ENCODE results near the gene FNIP1.
"Not testable (repeated sequence)": the region's sequence is repeated elsewhere in the genome, so short reads cannot be mapped to it uniquely, and the experiment has no call there.

The FNIP1 gene

GRCh38 chr5:131796793-131797693 is at the start of gene FNIP1:
Gene FNIP1 (minus strand): TSS chr5:131797017. CDS start chr5:131796921, 96 bp downstream.
- Histone ChIP-seq H3K27me3 (ENCODE audit: insufficient read depth, low read length, poor library complexity, severe bottlenecking) (no peaks in the 10 kb centered on the region), H4K20me1 (ENCODE audit: insufficient read depth, low read length, poor library complexity, severe bottlenecking) (peaks cover 25% of the 10 kb centered on the region), H3K36me3 (ENCODE audit: insufficient read depth, low read length) (no peaks in the 10 kb centered on the region), H3K9ac (ENCODE audit: low read depth, low read length, poor library complexity, severe bottlenecking) (peak within 1 kb of the TSS; percentile 94), H3K9me2 (replicated peaks; ENCODE audit: low read depth, low read length) (no peaks in the 10 kb centered on the region), H3F3A (ENCODE audit: low read depth) (no peaks in the 10 kb centered on the region), H3K4me3 (ENCODE audit: low read length, poor library complexity, severe bottlenecking) (peak within 1 kb of the TSS; percentile 77), H3K79me2 (ENCODE audit: insufficient read depth, low read length) (peaks cover 46% of the 10 kb centered on the region), H2AFZ (ENCODE audit: low read length) (peak within 1 kb of the TSS; percentile 72), H3K4me1 (ENCODE audit: insufficient read depth, low read length, poor library complexity, severe bottlenecking) (peaks cover 18% of the 10 kb centered on the region), H3K4me2 (ENCODE audit: low read depth, low read length, poor library complexity, severe bottlenecking) (peak within 1 kb of the TSS; percentile 95), H3K9me3 (ENCODE audit: insufficient read depth, low read depth, low read length) (no peaks in the 10 kb centered on the region)
- TF ChIP-seq EZH2phosphoT487 (IDR thresholded peaks at IDR 0.05; ENCODE audit: borderline replicate concordance) = no peak
- TF ChIP-seq, protein P1, sequence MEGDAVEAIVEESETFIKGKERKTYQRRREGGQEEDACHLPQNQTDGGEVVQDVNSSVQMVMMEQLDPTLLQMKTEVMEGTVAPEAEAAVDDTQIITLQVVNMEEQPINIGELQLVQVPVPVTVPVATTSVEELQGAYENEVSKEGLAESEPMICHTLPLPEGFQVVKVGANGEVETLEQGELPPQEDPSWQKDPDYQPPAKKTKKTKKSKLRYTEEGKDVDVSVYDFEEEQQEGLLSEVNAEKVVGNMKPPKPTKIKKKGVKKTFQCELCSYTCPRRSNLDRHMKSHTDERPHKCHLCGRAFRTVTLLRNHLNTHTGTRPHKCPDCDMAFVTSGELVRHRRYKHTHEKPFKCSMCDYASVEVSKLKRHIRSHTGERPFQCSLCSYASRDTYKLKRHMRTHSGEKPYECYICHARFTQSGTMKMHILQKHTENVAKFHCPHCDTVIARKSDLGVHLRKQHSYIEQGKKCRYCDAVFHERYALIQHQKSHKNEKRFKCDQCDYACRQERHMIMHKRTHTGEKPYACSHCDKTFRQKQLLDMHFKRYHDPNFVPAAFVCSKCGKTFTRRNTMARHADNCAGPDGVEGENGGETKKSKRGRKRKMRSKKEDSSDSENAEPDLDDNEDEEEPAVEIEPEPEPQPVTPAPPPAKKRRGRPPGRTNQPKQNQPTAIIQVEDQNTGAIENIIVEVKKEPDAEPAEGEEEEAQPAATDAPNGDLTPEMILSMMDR (conservative IDR thresholded peaks at IDR 0.05; ENCODE audit: low read length) = 0 out of 2 replicates have a peak, but pooled peaks have one; percentile 14

DNA sequence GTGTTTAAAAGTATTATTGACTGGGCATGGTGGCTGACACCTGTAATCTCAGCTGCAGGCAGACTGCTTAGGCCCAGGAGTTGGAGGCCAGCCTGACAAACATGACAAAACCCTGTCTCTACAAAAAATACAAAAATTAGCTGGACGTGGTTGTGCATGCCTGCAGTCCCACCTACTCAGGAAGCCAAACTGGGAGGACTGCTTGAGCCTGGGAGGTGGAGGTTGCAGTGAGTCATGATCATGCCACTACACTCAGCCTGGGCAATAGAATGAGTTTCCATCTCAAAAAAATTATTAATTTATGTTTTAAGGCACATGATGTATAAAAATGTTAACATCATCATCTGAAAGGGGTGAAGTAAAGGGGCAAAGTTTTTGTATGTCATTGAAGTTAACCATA is 49.7 kb upstream of the FNIP1 start:
- no peaks in the 10 kb centered on the region for H4K20me1 ChIP-seq (ENCODE audit: insufficient read depth, low read length, poor library complexity, severe bottlenecking)
- no peak for TF ChIP-seq EZH2phosphoT487 (IDR thresholded peaks at IDR 0.05; ENCODE audit: borderline replicate concordance)
- TF ChIP-seq, protein P1 (conservative IDR thresholded peaks at IDR 0.05; ENCODE audit: low read length) = no peak
- no peaks in the 10 kb centered on the region for H3K36me3 ChIP-seq (ENCODE audit: insufficient read depth, low read length)
- H2AFZ ChIP-seq (ENCODE audit: low read length) = no peak overlapping the region
- no peak overlapping the region for H3K4me2 ChIP-seq (ENCODE audit: low read depth, low read length, poor library complexity, severe bottlenecking)
- H3K9me3 ChIP-seq (ENCODE audit: insufficient read depth, low read depth, low read length) = peaks cover 5% of the 10 kb centered on the region; the same call in 1 of the 2 replicates
- H3F3A ChIP-seq (ENCODE audit: low read depth) = no peaks in the 10 kb centered on the region
- no peaks in the 10 kb centered on the region for H3K4me1 ChIP-seq (ENCODE audit: insufficient read depth, low read length, poor library complexity, severe bottlenecking)
- H3K79me2 ChIP-seq (ENCODE audit: insufficient read depth, low read length) = no peaks in the 10 kb centered on the region
- H3K4me3 ChIP-seq (ENCODE audit: low read length, poor library complexity, severe bottlenecking) = no peak overlapping the region
- no peaks in the 10 kb centered on the region for H3K9me2 ChIP-seq (replicated peaks; ENCODE audit: low read depth, low read length)
- no peaks in the 10 kb centered on the region for H3K27me3 ChIP-seq (ENCODE audit: insufficient read depth, low read length, poor library complexity, severe bottlenecking)
- H3K9ac ChIP-seq (ENCODE audit: low read depth, low read length, poor library complexity, severe bottlenecking) = no peak overlapping the region

- Histone ChIP-seq H3K9me3 (ENCODE audit: insufficient read depth, low read depth, low read length) (peaks cover 5% of the 10 kb centered on the region; the same call in 1 of the 2 replicates), H3K9ac (ENCODE audit: low read depth, low read length, poor library complexity, severe bottlenecking) (no peak overlapping the region)
Measured at GRCh38 chr5:131845828-131846227, 49.0 kb upstream of the FNIP1 start.

DNA sequence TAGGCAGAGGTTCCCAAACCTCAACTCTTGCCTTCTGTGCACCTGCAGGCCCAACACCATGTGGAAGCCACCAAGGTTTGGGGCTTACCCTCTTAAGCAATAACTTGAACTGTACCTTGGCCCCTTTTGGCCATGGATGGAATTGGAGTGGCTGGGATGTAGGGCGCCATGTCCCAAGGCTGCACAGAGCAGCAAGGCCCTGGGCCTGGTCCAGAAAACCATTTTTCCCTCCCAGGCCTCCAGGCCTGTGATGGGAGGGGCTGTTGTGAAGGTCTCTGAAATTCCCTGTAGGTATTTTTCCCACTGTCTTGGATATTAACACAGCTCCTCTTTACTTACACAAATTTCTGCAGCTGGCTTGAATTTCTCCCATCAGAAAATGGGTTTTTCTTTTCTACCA is 46.2 kb upstream of the FNIP1 start:
- H2AFZ ChIP-seq (ENCODE audit: low read length); H3K36me3 ChIP-seq (ENCODE audit: insufficient read depth, low read length); H3K9me2 ChIP-seq (replicated peaks; ENCODE audit: low read depth, low read length); H3K4me2 ChIP-seq (ENCODE audit: low read depth, low read length, poor library complexity, severe bottlenecking); H4K20me1 ChIP-seq (ENCODE audit: insufficient read depth, low read length, poor library complexity, severe bottlenecking); H3K9ac ChIP-seq (ENCODE audit: low read depth, low read length, poor library complexity, severe bottlenecking); H3K79me2 ChIP-seq (ENCODE audit: insufficient read depth, low read length); H3K4me1 ChIP-seq (ENCODE audit: insufficient read depth, low read length, poor library complexity, severe bottlenecking); H3F3A ChIP-seq (ENCODE audit: low read depth); H3K27me3 ChIP-seq (ENCODE audit: insufficient read depth, low read length, poor library complexity, severe bottlenecking); H3K9me3 ChIP-seq (ENCODE audit: insufficient read depth, low read depth, low read length); H3K4me3 ChIP-seq (ENCODE audit: low read length, poor library complexity, severe bottlenecking): not testable (repeated sequence)

More at GRCh38 chr5:131845828-131846227, 49.0 kb upstream of the FNIP1 start:
- Histone ChIP-seq H3K36me3 (ENCODE audit: insufficient read depth, low read length) (no peaks in the 10 kb centered on the region), H3K4me3 (ENCODE audit: low read length, poor library complexity, severe bottlenecking) (no peak overlapping the region), H3K79me2 (ENCODE audit: insufficient read depth, low read length) (no peaks in the 10 kb centered on the region), H3K9me2 (replicated peaks; ENCODE audit: low read depth, low read length) (no peaks in the 10 kb centered on the region), H3K27me3 (ENCODE audit: insufficient read depth, low read length, poor library complexity, severe bottlenecking) (no peaks in the 10 kb centered on the region), H4K20me1 (ENCODE audit: insufficient read depth, low read length, poor library complexity, severe bottlenecking) (no peaks in the 10 kb centered on the region), H3K4me2 (ENCODE audit: low read depth, low read length, poor library complexity, severe bottlenecking) (no peak overlapping the region), H3K4me1 (ENCODE audit: insufficient read depth, low read length, poor library complexity, severe bottlenecking) (no peaks in the 10 kb centered on the region), H3F3A (ENCODE audit: low read depth) (no peaks in the 10 kb centered on the region), H2AFZ (ENCODE audit: low read length) (no peak overlapping the region)
- TF ChIP-seq, protein P1 (conservative IDR thresholded peaks at IDR 0.05; ENCODE audit: low read length) = no peak
- TF ChIP-seq EZH2phosphoT487 (IDR thresholded peaks at IDR 0.05; ENCODE audit: borderline replicate concordance) = no peak

GRCh38 chr5:131832702-131833101 is 35.9 kb upstream of the FNIP1 start:
- H3K4me1 ChIP-seq (ENCODE audit: insufficient read depth, low read length, poor library complexity, severe bottlenecking); H3K79me2 ChIP-seq (ENCODE audit: insufficient read depth, low read length); H3K36me3 ChIP-seq (ENCODE audit: insufficient read depth, low read length); H3K27me3 ChIP-seq (ENCODE audit: insufficient read depth, low read length, poor library complexity, severe bottlenecking); H4K20me1 ChIP-seq (ENCODE audit: insufficient read depth, low read length, poor library complexity, severe bottlenecking); H3K9me2 ChIP-seq (replicated peaks; ENCODE audit: low read depth, low read length); H3K4me3 ChIP-seq (ENCODE audit: low read length, poor library complexity, severe bottlenecking); H3F3A ChIP-seq (ENCODE audit: low read depth); H3K9ac ChIP-seq (ENCODE audit: low read depth, low read length, poor library complexity, severe bottlenecking); H3K4me2 ChIP-seq (ENCODE audit: low read depth, low read length, poor library complexity, severe bottlenecking); H3K9me3 ChIP-seq (ENCODE audit: insufficient read depth, low read depth, low read length); H2AFZ ChIP-seq (ENCODE audit: low read length): not testable (repeated sequence)

Data from Loucy (cell line).